GM21515 (cell line): ENCODE measurements around the gene RALGAPA2.

Source experiments
- ATAC-seq: cut with Tn5 transposase; IDR thresholded peaks from one replicate; pipeline ENCODE4 v1.9.1; 2021; ENCODE audit not compliant: unreplicated experiment

RALGAPA2 gene

GRCh38 chr20:20712474-20713243 is at the start of gene RALGAPA2:
TSS of gene RALGAPA2 (minus strand) at chr20:20712644. CDS start at chr20:20712480, 164 bp downstream.
- ATAC-seq = peak; percentile 97

DNA sequence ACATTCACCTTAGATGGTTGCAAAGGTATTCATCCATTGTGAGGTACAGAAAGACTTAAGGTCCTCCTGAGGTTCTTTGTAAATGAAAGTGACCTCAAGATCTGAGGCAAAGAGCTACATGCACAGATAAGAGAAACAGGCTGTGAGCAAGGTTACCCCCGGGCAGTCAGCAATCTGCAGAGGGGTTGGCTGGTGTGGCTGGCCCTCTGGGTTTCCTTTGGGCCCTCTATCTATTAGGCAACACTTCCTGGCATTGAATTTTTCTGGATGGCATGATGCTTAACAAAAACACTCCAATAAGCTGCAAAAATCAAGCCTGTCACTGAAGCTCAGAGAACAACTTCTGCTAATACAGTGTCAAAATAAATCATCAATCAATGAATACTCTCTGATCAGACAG is 48.9 kb upstream of the RALGAPA2 start:
- no peak for ATAC-seq

- no peak for ATAC-seq
Observed at GRCh38 chr20:20759132-20759531, 46.7 kb upstream of the RALGAPA2 start.

- no peak for ATAC-seq
Observed at GRCh38 chr20:20755674-20756319, 43.4 kb upstream of the RALGAPA2 start.

GRCh38 chr20:20755231-20755630 is 42.8 kb upstream of the RALGAPA2 start:
- ATAC-seq = no peak

GRCh38 chr20:20754714-20755113 is 42.3 kb upstream of the RALGAPA2 start:
- ATAC-seq = no peak

DNA sequence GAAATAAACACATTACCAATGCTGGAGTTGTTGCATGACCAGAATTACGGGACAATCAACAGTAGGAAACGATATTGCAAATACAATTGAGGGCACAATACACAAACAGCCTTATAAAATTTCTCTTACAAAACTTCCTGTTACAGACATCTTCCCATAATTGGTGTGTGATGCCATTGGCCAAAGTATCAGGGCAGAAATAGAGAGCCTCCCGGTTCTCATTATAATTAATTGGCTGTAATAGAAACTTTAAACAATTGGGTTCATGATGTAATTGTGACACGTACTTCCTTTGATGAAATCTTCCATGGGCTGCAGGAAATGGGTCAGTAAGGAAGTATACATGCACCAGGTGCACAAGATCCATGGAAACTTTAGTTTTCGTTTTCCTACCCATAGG is 40.3 kb upstream of the RALGAPA2 start:
- no peak for ATAC-seq

DNA sequence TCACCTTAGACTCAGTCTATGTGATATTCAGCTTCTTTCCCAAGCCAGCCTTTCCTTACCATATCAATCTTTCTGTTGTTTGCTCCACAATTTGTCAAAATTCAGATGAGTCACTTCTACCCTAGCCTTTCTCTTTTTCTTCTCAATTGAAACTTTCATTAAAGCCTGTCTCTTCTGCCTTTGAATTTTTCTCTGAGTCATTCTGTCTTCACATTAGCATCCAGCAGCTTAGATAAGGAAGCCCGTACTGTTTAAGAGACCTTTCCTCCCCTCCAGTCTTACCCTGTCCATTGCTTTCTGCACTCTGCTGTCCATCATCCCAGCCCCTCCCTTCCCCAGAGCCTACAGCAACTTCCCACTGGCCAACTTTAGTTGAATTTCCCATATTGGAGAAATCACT is 34.9 kb upstream of the RALGAPA2 start:
- no peak for ATAC-seq

GRCh38 chr20:20744170-20744725 is 31.8 kb upstream of the RALGAPA2 start:
- ATAC-seq = no peak

DNA sequence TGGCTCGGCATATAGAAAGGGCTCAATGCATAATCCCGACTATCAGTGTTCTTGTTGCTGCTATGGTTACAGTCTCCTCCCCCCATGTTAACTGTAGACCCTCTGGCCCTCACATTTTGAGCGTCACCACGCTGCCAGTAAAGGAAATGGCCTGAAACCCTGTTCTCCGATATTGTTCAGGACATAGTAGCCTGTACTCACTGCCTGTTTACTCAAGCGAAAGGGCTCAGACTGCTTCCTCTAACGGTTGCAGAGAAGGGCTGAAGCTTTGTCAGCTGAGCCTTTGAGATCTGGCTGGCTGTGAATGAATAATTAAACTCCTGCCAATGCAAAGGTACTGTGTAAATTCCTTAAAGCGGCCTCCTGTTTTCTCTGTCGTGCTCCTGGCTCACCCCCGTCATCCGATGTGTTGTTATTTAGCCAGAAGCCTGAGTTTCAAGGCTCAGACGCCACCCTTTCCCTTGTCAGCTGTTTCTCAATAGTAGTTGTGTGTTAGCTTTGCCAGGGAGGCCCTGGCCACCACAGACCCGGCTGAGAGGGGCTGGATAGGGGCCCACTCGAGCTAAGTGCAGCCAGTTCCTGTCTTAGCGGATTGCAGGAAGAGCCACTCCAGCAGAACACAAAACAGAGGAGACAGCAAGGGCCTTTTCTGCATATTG is 31.2 kb upstream of the RALGAPA2 start:
- no peak for ATAC-seq

GRCh38 chr20:20741087-20742045 is 28.9 kb upstream of the RALGAPA2 start:
- ATAC-seq = no peak

DNA sequence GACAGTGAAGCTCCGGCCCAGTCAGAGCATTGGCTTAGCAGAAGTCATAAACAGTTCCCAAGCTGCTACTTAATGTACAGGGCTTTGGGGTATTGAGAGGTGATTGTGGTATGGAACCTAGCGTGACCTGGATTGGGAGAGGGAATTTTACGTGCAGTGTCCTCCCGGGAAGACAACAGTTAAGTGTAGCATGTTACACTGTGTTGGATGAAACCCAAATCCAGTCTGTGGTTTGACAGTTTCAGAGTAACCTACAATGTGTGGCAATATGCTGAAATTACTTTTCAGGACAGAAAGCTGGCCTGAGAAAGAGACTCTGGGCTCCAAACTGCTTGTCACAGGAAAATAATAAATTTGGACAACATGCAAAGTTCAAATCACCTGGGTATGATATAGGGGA is 28.1 kb upstream of the RALGAPA2 start:
- ATAC-seq = no peak

DNA sequence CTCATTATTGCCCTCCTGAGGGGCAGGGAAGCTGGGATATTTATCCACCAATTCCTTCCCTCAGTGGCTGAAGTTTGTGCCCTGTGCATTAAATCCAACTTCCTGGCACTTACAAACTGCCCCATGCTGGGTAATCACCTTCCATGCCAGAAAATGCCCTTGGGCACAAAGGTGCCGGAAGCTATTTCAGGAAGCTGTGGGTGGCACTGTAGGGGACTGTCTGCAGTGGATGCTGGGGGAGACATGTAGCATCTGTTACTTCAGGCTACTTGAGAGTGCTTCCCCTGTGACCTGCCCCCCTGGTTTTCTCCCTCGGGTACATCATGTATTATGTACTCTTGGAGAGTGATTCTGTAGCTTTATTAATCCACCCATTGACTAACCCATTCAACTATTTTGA is 24.7 kb upstream of the RALGAPA2 start:
- ATAC-seq = no peak

GRCh38 chr20:20736303-20736702 is 23.9 kb upstream of the RALGAPA2 start:
- no peak for ATAC-seq

DNA sequence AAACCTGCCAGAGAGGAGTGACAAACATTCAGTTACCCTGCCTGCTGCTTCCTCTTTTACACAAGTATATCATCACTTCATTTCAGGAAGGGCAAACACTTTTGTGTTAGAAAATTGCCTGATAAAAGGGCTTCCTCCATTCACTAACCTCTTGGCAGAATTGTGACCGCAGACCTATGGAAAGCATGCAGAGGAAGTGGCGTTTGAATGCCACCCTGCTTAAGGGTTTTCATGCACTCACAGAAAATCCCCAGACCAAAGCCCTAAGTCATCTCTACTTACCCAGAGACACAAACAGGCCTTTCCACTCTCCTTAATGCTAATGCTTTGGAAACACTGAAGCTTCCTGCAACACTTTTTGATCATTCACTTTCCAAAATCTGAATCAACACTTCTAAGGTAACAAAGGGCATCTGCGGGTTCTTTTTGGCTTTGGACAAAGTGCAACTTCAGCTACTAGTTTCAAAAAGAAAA is 22.1 kb upstream of the RALGAPA2 start:
- no peak for ATAC-seq

DNA sequence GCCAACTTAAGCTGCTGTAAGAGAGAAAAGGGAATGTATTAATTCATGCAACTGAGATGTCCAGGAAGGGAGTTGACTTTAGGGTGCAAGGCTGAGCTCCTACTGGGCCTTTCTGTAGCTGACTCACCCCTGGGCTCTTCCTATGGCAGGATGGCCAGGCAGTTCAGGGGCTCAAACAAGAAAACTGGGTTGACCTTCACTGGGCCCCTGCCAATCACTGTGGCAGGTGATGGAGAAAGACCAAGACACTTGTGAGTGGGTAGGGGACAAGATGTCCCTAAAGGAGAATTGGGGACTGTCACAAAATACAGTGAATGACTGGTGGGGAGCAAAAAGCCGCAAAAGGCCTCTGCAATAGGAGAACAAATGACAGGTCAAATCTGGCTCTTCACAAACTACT is 21.5 kb upstream of the RALGAPA2 start:
- no peak for ATAC-seq

- no peak for ATAC-seq
Observed at GRCh38 chr20:20732641-20733040, 20.2 kb upstream of the RALGAPA2 start.

- no peak for ATAC-seq
Observed at GRCh38 chr20:20731945-20732296, 19.5 kb upstream of the RALGAPA2 start.

- ATAC-seq = no peak
Observed at GRCh38 chr20:20731000-20731944, 18.8 kb upstream of the RALGAPA2 start.
